Measurements from ENCODE around the gene ATP2B3.

- TF ChIP-seq ZNF644 (tag; IDR thresholded peaks at IDR 0.05; ENCODE audit: low read depth), result no peak
- no peak for TF ChIP-seq POLR2A (conservative IDR thresholded peaks at IDR 0.05)
These were observed 44.3 kb upstream of the ATP2B3 start for GRCh38 chrX:153473126-153473525.

Measured in K562 (cell line).